GM18907 (cell line): Measurements from ENCODE around the gene ILRUN.
A peak's percentile ranks its signal among the peaks of the same experiment; 100 is the strongest.
"Not testable (repeated sequence)": the region's sequence is repeated elsewhere in the genome, so short reads cannot be mapped to it uniquely, and the experiment has no call there.

Experiments used
- ATAC-seq: cut with Tn5 transposase; IDR thresholded peaks from one replicate; pipeline ENCODE4 v1.9.1; 2021; ENCODE audit warnings: mild to moderate bottlenecking, moderate library complexity; ENCODE audit not compliant: unreplicated experiment

ILRUN gene

DNA sequence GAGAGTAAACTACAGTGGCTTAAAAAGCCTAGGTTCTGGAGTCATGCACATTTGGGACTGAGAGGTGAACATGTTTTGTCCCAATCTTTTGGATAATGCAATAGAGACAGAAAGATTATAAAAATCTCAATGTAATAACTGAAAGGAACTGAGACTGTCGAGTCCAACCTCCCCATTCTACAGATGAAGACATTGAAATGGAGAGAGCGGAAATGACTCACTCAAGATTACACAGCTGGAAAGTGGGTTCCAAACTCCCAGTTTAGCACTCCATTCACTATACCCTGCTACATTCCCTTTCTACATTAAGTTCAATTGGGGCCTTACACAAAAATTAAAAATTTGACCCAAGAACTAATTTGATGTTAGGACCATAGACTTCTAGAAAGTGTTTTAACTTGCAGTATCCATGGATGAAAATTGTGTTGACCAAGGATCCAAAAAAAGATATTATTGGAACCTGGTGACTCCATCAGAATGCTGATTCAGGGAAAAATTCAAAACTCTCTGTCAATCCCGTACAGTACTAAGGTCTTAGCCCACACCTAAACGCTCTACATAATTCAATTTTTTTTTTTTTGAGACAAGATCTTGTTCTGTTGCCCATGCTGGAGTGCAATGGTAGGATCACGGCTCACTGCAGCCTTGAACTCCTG lies 1.5 kb upstream of the ILRUN start:
- ATAC-seq = no peak

DNA sequence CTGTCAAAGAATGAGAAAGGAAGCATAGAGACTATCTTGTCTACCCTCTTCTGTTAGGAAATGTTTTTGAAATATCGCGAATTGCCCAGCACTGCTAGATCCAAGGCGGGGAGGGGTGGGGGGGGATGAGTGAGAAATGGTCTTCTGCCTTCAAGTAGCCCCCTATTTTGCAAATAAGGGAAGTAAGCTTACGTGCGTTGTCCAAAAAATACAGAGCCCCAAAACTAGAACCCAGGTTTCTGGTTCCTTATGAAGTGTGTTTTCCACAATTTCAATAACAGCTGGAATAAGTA lies 923 bp upstream of the ILRUN start:
- no peak for ATAC-seq

DNA sequence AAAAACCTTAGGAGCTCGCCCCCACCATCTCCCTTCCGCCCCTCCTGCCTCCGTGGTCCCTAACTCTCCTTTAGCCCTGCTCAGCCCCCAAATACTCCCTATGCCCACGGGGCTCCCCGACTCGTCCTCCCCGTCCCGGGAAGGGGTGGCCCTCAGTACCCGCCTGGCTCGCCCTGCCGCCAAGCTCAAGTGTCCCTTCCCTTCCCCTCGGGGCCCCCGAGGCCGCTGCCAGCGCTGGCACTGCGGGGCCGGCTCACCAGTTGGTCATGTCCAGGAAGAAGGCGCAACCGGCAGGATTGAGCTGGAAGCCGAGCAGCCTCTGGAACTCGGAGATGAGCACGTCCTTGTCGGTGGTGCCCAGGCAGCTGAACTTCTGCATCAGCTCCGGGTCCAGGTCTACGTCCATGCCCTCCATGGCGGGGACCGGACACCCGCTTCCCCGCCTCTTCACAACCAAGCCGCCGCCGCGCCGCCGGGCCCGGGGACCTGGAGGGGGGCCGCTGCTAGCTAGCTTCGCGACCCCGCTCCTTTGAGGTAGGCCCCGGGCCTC lies 303 bp downstream of the ILRUN start:
- ATAC-seq = peak; percentile 29

DNA sequence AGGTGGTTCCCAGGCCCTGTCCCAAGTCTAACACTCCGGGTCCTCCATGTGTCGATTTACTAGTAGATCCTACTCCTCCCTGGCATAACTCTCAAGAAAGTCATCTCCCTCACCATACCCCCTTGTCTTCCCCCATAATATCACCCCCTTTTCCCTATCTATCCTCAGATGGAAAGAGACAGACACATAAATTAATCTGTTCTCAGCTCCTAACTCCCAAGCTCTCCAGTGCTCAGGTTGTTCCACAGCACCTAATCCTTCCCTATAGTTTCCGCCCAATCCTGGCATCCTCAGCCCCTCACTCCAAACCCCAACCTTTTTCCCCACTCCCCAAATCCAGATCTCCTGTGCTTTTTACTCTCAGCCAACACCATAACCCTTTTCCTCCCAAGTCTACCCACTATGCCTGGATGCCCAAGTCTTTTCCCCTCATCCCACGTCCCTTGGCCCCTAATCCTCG lies 808 bp downstream of the ILRUN start:
- ATAC-seq = no peak

DNA sequence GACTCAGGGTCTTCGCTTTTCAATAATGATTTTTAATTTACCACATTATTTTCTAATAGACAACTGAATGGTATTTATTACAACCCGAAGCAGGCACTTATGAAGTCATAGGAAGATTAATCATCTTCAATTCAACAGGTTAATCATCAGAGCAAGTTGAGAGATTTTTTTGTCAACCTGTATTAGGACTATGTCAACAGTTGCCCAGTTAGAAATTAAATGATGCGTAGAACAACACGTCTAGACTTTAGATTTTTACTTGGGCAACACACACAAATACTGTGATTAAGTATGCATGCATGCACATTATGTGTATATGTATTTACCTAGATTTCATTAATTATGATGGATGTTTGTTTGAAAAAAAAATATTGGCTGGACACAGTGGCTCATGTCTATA lies 4.3 kb downstream of the ILRUN start:
- ATAC-seq = no peak

DNA sequence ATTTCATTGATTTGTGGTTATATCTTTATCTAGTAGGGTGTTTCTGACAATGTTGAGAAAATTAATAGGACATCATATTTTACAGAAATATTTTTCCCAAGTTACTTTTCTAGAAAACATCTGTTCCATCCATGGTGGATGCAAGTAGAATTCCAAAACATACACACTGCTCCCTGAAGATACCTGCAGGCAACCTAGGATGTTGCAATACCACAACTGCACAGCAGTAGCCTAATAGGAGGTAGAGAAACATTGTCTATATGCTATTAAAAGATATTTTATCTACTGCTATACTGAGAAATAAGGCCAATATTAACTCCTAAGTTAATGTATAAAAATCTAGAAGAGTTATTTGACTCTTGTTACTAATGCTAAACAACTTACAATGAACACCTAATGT lies 6.8 kb downstream of the ILRUN start:
- no peak for ATAC-seq

DNA sequence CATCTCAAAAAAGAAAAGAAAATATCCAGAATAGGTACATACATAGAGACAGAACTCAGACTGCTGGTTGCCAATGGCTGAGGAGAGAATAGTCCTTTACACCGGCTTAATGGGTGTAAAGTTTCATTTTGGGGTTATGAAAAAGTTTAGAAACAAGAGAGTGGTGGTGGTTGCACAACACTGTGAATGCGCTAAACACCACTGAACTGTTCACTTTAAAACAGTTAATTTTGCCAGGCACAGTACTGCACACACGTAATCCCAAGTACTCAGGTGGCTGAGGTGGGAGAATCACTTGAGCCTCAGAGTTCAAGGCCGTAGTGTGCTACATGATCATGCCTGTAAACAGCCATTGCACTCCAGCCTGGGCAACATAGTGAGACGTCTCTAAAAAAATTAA lies 7.6 kb downstream of the ILRUN start:
- ATAC-seq = no peak

DNA sequence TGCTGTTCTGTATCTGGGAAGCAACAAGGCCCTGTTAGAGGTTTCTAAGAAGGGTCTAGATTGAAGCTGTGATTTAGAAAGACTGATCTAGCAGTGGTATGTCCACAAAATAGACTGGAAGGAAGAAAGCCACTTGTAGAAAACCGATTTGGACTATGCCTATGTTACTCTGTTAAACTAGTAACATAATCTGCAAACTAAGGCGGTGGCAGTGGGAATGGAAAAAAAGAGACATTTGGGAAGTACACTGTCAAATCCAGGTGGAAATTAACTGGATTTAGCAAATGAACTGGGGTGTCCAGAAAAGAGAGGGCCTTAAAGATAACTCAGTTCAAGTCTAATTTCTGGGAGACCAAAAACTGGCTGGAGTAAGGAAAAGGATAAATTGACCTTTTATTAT lies 11.6 kb downstream of the ILRUN start:
- no peak for ATAC-seq

DNA sequence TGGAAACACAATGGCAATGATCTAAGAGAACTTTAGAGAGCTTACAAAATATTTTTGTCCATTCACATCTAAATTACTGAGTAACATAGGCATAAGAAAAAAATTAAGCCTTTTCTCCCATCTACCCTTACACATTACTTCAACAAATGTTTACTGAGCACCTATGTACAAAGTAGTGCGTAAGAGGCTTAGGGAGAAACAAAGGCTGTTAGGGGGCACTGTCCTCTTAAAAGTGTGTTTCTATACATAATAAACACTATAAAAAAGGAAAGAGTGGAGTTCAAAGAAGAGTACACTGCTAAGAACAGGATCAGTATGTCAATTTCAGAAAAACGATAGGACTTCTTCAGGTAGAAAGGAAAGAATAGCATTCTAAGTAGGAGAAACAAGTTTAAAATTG lies 12.2 kb downstream of the ILRUN start:
- ATAC-seq = no peak

DNA sequence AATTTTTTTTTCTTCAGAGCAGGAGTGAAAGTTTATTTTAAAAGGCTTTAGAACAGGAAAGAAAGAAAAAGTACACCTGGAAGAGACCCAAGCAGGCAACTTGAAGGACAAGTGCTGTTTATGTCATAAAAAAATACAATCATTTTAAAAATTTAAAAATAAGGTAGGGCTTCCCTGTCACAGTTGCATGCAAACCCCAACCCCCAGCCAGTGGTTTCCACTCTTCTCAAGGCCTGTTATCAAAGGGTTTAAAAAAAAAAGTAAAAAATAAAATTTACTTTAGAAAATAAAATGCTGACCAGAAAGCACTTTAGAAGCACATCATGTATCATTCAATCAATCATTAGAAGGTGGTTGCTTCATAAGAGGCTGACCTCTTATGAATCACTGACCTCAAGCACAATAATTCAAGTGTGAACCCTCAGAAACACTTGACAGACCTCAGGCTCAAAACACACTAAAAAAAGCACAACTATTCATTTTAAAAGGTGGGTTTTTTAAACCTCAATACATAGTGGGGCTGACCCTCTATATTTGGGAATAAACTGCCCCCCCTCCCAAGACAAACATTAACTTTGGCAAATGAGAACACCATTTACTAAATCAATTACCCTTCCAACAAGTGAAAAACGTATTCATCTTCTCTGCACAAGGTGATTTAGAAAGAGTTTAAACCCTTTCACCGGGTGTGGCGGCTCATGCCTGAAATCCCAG lies 15.6 kb downstream of the ILRUN start:
- peak; percentile 66 for ATAC-seq

DNA sequence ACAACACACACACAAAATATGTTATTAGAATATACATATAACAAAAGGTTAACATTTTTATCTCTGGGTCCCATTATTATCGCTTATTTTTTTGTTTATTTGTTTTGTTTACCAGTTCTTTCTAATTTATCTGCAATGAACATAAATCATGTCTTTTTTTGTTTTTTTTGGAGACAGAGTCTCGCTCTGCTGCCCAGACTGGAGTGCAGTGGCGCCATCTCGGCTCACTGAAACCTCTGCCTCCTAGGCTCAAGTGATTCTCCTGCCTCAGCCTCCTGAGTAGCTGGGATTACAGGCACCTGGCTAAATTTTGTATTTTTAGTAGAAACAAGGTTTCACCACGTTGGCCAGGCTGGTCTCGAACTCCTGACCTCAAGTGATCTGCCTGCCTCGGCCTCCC lies 16.3 kb downstream of the ILRUN start:
- ATAC-seq = not testable (repeated sequence)

DNA sequence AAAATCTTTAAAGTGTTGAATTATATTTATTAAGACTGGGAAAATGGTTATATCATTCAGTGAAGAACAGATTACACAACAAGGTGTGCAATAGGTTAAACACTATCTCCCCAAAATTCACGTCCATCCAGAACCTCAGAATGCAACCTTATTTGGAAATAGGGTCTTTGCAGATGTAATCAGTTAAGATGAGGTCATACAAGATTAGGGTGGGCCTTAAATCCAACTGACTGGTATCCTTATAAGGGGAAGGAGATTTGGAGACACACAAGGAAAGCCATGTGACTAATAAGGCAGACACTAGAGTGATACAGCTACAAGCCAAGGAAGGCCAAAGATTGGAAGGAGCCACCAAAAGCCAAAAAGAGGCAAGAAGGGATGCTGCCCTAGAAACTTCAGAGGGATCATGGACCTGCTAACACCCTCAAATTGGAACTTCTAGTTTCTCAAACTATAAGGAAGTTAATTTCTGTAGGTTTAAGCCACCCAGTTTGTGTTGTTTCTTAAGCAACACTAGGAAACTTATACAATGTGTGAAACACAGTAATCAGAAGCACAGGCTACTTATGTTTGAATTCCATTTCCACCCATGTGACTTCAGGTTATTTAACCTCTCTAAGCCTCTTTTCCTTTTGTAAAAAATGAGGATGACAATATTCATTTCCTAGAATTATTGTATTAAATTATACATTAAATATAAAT lies 16.9 kb downstream of the ILRUN start:
- no peak for ATAC-seq

DNA sequence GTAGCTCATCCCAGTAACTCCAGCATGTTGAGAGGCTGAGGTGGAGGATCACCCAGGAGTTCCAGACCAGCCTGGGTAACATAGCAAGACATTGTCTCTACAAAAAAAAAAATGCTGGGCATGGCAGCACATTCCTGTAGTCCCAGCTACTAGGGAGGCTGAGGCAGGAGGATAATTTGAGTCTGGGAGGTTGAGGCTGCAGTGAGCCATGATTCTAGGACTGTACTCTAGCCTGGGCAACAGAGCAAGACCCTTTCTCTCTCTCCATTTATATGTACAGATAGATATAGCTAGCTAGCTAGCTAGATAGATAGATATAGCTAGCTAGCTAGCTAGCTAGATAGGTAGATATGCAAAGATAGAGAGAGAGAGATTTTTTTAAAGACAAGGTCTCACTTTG lies 20.4 kb downstream of the ILRUN start:
- ATAC-seq = no peak

DNA sequence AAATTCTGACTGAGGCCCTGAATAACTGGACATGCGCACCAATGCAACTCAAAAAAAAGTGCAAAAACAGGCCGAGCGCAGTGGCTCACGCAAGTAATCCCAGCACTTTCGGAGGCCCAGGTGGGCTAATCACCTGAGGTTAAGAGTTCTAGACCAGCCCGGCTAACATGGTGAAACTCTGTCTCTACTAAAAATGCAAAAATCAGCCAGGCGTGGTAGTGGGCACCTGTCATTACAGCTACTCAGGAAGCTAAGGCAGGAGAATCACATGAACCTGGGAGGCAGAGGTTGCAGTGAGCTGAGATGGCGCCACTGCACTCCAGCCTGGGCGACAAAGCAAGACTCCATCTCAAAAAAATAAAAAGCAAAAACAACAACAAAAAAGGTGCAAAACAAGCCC lies 21.6 kb downstream of the ILRUN start:
- ATAC-seq = peak; percentile 27

DNA sequence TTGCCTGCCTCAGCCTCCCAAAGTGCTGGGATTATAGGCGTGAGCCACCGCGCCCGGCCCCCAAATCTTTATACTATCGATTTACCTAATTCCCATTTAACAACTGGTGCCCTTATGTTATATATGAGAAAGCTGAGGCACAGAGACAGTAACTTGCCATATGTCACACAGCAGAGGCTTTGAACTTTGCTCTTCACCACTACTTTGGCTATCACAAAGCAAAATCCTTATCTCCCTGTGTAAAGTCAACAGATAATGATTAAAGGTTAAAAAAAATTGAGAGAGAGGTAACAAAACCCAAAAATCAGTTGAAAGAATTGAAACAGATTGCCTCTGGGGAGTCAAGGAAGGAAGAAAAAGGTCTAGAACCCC lies 22.3 kb downstream of the ILRUN start:
- no peak for ATAC-seq

DNA sequence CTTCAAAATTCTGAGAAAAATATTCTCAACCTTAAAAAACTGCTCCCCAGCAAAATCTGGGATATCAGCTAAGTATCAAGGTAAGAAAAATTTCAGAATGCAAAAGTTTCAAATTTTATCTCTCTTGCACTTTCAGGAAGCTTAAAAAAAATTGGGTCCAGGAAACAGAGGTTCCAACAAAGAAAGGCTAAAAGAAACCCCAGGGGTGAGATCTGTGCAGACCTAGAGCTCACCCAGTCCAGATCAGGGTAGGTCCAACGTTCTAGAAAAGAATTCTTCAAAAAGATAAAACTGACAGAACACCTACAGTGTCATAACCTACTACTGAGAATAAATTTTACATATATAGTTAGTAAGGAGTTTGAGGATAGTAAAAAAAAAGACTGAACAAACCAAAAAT lies 23.5 kb downstream of the ILRUN start:
- ATAC-seq = no peak

DNA sequence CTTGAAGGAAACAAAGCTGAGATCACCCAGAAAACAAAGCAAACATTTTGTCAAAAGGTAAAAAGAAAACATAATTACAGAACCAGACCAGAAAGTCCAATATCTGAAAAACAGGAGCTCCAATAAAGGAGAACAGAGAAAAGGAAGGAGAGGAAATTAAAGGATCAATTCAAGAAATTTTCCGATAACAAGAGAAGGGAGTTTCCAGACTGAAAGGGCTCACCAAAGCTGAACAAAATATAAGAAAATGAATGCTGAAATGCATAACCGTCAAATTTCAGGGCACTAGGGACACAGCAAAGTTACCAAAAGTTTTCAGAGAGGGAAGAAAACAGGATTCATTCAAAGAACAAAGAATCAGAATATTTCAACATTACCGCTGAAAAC lies 23.9 kb downstream of the ILRUN start:
- no peak for ATAC-seq

DNA sequence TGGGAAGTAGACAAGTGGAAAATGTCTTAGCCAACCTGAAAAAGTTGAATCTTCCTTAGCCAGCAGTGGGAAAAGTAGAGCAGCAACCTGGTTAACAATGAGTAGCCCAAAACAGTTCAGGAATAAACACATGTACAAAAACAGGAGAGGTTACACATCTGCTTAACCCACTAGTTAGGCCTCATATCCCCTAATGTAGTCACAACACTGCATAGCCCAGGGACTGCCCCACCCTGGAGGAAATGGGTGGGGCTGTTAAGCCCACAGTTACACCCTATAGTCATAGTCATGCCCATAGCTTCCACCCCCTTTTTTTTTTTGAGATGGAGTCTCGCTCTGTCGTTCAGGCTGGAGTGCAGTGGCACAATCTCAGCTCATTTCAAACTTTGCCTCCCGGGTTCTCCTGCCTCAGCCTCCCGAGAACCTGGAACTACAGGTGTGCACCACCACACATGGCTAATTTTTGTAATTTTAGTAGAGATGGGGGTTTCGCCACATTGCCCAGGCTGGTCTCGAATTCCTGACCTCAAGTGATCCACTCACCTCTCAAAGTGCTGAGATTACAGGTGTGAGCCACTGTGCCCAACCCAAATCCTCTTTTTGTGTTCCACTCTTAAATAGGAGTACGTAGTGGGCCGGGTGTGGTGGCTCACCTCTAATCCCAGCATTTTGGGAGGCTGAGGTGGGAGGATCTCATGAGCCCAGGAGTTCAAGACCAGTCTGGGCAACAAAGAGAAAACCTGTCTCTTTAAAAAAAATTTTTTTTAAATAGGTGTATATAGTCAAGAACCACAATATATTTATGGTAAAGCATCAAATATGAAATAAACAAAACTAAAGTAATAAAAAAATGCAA lies 24.5 kb downstream of the ILRUN start:
- ATAC-seq = peak; percentile 67

DNA sequence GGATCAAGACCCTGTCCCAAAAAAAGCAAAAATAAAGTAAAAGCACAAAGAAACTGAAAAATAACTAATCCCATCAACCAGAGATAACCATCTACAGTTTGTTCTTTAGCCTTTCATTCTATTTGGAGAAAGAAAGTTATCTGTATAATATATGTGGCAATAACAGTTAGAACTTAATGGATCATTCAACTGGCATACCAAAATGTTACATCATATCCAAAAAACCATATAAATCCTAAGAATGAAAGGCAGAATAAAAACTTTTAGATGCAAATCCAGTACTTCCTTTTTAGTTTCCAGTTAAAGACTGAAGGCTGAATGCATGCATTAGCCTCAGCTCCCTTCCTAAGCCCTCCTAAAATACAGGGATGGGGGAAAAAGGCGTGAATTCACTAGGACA lies 25.2 kb downstream of the ILRUN start:
- ATAC-seq = no peak

DNA sequence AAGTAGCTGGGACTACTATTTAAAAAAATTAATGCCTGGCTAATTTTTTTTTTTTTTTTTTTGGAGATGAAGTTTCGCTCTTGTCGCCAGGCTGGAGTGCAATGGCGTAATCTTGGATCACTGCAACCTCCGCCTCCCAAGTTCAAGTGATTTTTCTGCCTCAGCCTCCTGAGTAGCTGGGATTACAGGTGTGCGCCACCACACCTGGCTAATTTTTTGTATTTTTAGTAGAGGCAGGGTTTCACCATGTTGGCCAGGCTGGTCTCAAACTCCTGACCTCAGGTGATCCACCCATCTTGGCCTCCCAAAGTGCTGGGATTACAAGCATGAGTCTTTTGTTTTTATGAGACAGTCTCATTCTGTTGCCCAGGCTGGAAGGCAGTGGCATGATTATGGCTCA lies 27.8 kb downstream of the ILRUN start:
- not testable (repeated sequence) for ATAC-seq
